Transverse colon (tissue), 4 donors: ENCODE data around the gene MRPL39. TPM values are rescaled to one million over a fixed set of nuclear protein-coding genes. Genes with fewer than 3 reads are reported as not detected.

Experiments
- DNase-seq: peaks from one replicate; pipeline ENCODE4 v3.0.0-alpha.2; 2019
- H3K27ac ChIP-seq, 4 donors: fragments of 200-600 bp; sonication (generic); 2 replicates each; pipeline ENCODE4 v1.5.1; 2016 to 2018; ENCODE audit warnings: inconsistent platforms in 4 of 4
- H3K27me3 ChIP-seq: fragments of 200-600 bp; sonication (generic); 2 replicates; pipeline ENCODE4 v1.5.1; 2017; ENCODE audit warnings: inconsistent platforms
- H3K36me3 ChIP-seq, 4 donors: fragments of 200-600 bp; sonication (generic); 2 replicates each; pipeline ENCODE4 v1.5.1; 2017 to 2019; ENCODE audit warnings: inconsistent platforms in 4 of 4
- H3K4me1 ChIP-seq, 4 donors: fragments of 200-600 bp; sonication (generic); 2 replicates each; pipeline ENCODE4 v1.5.1; 2017 to 2020; ENCODE audit warnings: inconsistent platforms in 4 of 4
- H3K4me3 ChIP-seq, 4 donors: fragments of 200-600 bp; sonication (generic); 1 replicate in 1 of 4; 2 replicates in 3 of 4; pipeline versions ENCODE4 v1.5.1 to v1.6.1; 2017 to 2019; ENCODE audit warnings: inconsistent platforms in 4 of 4
- H3K9me3 ChIP-seq, 2 donors: fragments of 200-600 bp; sonication (generic); 2 replicates each; pipeline ENCODE4 v1.5.1; 2017 to 2019; ENCODE audit warnings: inconsistent platforms in 2 of 2
- EP300 ChIP-seq: sonication (generic); formaldehyde crosslinking; IDR thresholded peaks from one replicate; pipeline ENCODE4 v1.6.1; 2017; ENCODE audit warnings: antibody characterized with exemption, low read depth
- POLR2A ChIP-seq: fragments of 450-650 bp; IDR thresholded peaks from one replicate; pipeline ENCODE4 v1.6.1; 2016; ENCODE audit warnings: antibody characterized with exemption, mild to moderate bottlenecking, moderate library complexity
- POLR2AphosphoS5 ChIP-seq, 3 donors: sonication (generic); formaldehyde crosslinking; IDR thresholded peaks; one replicate each; pipeline ENCODE4 v1.6.1; 2016; ENCODE audit warnings: antibody characterized with exemption in 3 of 3
- WGBS, 2 donors: methylation state at CpG; one replicate each; pipeline ENCODE4 v1.1.5; 2018; ENCODE audit warnings: low coverage in 1 of 2; 5-methylcytosine and 5-hydroxymethylcytosine counted together
- in situ Hi-C, 4 donors: fragments of 200-750 bp; cut with MboI; loops; one replicate each; pipeline versions ENCODE4 v1.15.0 to v1.15.1; 2017; ENCODE audit warnings: low sequenced_read_pairs in 3 of 4, low pct_ligation_motif_present in 1 of 4, low pct_unique_long_range_greater_than_20kb in 1 of 4
- intact Hi-C: fragments of 100-400 bp; cut with DNase I; formaldehyde crosslinking; loops from one replicate; pipeline ENCODE4 v1.15.1; 2023; ENCODE audit warnings: low total_unique reads
- total RNA-seq, 4 donors: library from RNA; depleted of rRNA; stranded (reverse); fragments of >200 nt; gene quantifications; one replicate each; pipeline ENCODE4 v1.1.0, GENCODE V29; 2016
- TF ChIP-seq, protein P1 (sequence below), 5 experiments: fragments of 200-600 bp in 3 of 5; fragments of 450-650 bp in 2 of 5; sonication (generic) in 3 of 5; IDR thresholded peaks; 1 replicate in 2 of 5; 2 replicates in 3 of 5; pipeline ENCODE4 v1.5.1; 2016 to 2017; ENCODE audit warnings: antibody characterized with exemption in 5 of 5, inconsistent platforms in 3 of 5, mild to moderate bottlenecking in 2 of 5, moderate library complexity in 1 of 5

Gene MRPL39
- total RNA-seq, 4 donors from 2014 or later = 10.1 to 16.8 (median 14.9) TPM; not detected in 1

GRCh38 chr21:25578056-25578961 lies 29.0 kb downstream of the MRPL39 start:
- in situ Hi-C loops (no loop called here), intact Hi-C loops (no loop called here)
- Histone ChIP-seq H3K27me3 (no peaks in the 10 kb centered on the region), H3K9me3 (no peaks in the 10 kb centered on the region), H3K36me3 (no peaks in the 10 kb centered on the region), H3K4me3 (no peak overlapping the region), H3K4me1 (peaks cover 0 to 7% (median 0%) of the 10 kb centered on the region in 4 donors), H3K27ac (no peak overlapping the region)
- WGBS, 2 donors = 84 to 89% methylated on average over 5 to 7 of the region's 7 CpGs
- TF ChIP-seq POLR2AphosphoS5 (IDR thresholded peaks at IDR 0.05) = no peak
- TF ChIP-seq, protein P1, sequence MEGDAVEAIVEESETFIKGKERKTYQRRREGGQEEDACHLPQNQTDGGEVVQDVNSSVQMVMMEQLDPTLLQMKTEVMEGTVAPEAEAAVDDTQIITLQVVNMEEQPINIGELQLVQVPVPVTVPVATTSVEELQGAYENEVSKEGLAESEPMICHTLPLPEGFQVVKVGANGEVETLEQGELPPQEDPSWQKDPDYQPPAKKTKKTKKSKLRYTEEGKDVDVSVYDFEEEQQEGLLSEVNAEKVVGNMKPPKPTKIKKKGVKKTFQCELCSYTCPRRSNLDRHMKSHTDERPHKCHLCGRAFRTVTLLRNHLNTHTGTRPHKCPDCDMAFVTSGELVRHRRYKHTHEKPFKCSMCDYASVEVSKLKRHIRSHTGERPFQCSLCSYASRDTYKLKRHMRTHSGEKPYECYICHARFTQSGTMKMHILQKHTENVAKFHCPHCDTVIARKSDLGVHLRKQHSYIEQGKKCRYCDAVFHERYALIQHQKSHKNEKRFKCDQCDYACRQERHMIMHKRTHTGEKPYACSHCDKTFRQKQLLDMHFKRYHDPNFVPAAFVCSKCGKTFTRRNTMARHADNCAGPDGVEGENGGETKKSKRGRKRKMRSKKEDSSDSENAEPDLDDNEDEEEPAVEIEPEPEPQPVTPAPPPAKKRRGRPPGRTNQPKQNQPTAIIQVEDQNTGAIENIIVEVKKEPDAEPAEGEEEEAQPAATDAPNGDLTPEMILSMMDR (IDR thresholded peaks at IDR 0.05) = no peak
- TF ChIP-seq POLR2A = no peak
- TF ChIP-seq EP300 = no peak
- no peak for DNase-seq

- TF ChIP-seq POLR2A (no peak), EP300 (no peak), POLR2AphosphoS5 (IDR thresholded peaks at IDR 0.05) (no peak)
- TF ChIP-seq, protein P1 (IDR thresholded peaks at IDR 0.05) = no peak
Measured at GRCh38 chr21:25577424-25578055, 29.7 kb downstream of the MRPL39 start.

GRCh38 chr21:25573409-25574206 lies 33.7 kb downstream of the MRPL39 start:
- intact Hi-C loops = no loop called here
- H3K4me3 ChIP-seq = no peak overlapping the region
- no peaks in the 10 kb centered on the region for H3K36me3 ChIP-seq
- TF ChIP-seq POLR2AphosphoS5 (IDR thresholded peaks at IDR 0.05) = no peak
- no peak for TF ChIP-seq POLR2A
- TF ChIP-seq EP300 = no peak
- TF ChIP-seq, protein P1 (IDR thresholded peaks at IDR 0.05) = no peak
- H3K27ac ChIP-seq = peak overlapping the region in 3 of 4 donors; percentile 1 to 51 (median 16)
- in situ Hi-C loops = no loop called here
- no peaks in the 10 kb centered on the region for H3K27me3 ChIP-seq
- no peaks in the 10 kb centered on the region for H3K9me3 ChIP-seq
- WGBS, 2 donors = 39 to 54% methylated on average over 5 to 6 of the region's 6 CpGs
- no peak for DNase-seq
- H3K4me1 ChIP-seq = peaks cover 0 to 12% (median 0%) of the 10 kb centered on the region in 4 donors

More at GRCh38 chr21:25577424-25578055, 29.7 kb downstream of the MRPL39 start:
- no peak overlapping the region for H3K27ac ChIP-seq
- WGBS, 2 donors = 78 to 94% methylated on average over 2 to 3 of the region's 3 CpGs
- no peaks in the 10 kb centered on the region for H3K27me3 ChIP-seq
- peaks cover 0 to 12% (median 0%) of the 10 kb centered on the region in 4 donors for H3K4me1 ChIP-seq
- no peaks in the 10 kb centered on the region for H3K9me3 ChIP-seq
- H3K36me3 ChIP-seq = no peaks in the 10 kb centered on the region
- no peak for DNase-seq
- in situ Hi-C loops (no loop called here), intact Hi-C loops (no loop called here)
- no peak overlapping the region for H3K4me3 ChIP-seq
